HG03064 (cell line): ENCODE measurements around the gene IL2RA.

Experiments used
- ATAC-seq: cut with Tn5 transposase; IDR thresholded peaks from one replicate; pipeline ENCODE4 v1.9.1; 2021; ENCODE audit warnings: low read depth; ENCODE audit not compliant: unreplicated experiment

IL2RA gene

GRCh38 chr10:6061056-6061455 is 1.1 kb downstream of the IL2RA start:
- no peak for ATAC-seq

- no peak for ATAC-seq
Observed at GRCh38 chr10:6059506-6059905, 2.7 kb downstream of the IL2RA start.

GRCh38 chr10:6058682-6059475 is 3.3 kb downstream of the IL2RA start:
- ATAC-seq: no peak

GRCh38 chr10:6056411-6057135 is 5.6 kb downstream of the IL2RA start:
- ATAC-seq: no peak

GRCh38 chr10:6055929-6056328 is 6.2 kb downstream of the IL2RA start:
- ATAC-seq: no peak

GRCh38 chr10:6054884-6055283 is 7.3 kb downstream of the IL2RA start:
- no peak for ATAC-seq

- no peak for ATAC-seq
Observed at GRCh38 chr10:6053816-6054631, 8.1 kb downstream of the IL2RA start.

GRCh38 chr10:6053303-6053702 is 8.9 kb downstream of the IL2RA start:
- ATAC-seq: no peak

GRCh38 chr10:6052247-6053221 is 9.6 kb downstream of the IL2RA start:
- peak; percentile 24 for ATAC-seq

GRCh38 chr10:6050801-6051445 is 11.2 kb downstream of the IL2RA start:
- peak; percentile 64 for ATAC-seq

- ATAC-seq: no peak
Observed at GRCh38 chr10:6049031-6049400, 13.2 kb downstream of the IL2RA start.

- ATAC-seq: no peak
Observed at GRCh38 chr10:6048281-6049030, 13.7 kb downstream of the IL2RA start.

- ATAC-seq: no peak
Observed at GRCh38 chr10:6047847-6048246, 14.3 kb downstream of the IL2RA start.

- no peak for ATAC-seq
Observed at GRCh38 chr10:6046773-6047611, 15.2 kb downstream of the IL2RA start.

GRCh38 chr10:6045878-6046772 is 16.0 kb downstream of the IL2RA start:
- no peak for ATAC-seq

GRCh38 chr10:6045314-6045848 is 16.8 kb downstream of the IL2RA start:
- ATAC-seq: no peak
